ENCODE results near the gene DHX16. TPM values are rescaled to one million over a fixed set of nuclear protein-coding genes. Genes with fewer than 3 reads are reported as not detected.
A peak's percentile ranks its signal among the peaks of the same experiment; 100 is the strongest.

DHX16 gene
- total RNA-seq, 1 experiment from 2014 or later = 32.2 TPM

DNA sequence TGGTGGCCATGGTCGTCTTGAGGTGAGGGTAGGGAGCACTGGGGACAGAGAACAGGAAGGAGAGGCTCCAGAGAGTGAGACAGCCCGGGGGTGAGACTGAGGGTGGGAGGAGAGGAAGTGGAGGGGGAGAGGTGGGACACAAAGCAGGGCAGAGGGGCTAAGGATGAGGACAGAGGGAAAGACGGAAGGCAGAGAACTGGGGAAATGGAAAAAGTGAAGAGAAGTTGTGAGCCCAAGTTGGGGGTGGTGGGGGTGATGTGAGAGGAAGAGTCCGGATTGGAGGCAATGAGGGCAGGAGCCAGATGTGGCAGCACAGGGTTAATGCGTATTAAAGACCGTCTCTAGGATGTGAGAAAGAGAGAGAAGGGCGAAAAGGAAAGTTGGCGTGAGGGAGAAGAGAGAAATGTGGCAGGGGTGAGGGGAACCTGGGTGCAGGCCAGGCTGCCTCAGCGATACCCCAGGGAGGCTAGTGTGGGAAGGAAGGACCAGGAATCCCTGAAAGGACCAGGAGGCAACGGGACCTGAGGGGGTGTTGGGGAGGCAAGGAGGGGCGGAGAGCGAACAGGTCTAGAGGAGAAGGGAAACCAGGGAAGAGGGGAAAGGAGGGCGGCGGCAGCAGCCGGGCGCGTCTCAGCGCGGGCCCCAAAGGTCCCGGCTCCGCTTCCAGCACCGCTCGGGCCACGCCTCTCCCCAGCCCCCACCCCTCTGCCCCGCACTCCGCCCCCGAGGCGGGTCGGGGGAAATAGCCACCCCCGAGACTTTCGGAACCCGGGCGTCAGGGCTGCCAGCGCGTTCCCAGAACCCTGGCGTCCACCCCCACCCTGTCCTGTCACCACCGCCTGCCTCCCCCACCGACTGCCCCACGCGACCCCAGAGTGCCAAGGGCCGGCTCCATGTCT lies 13.5 kb upstream of the DHX16 start, which contains the start of gene PPP1R18:
Gene PPP1R18, minus strand, starts transcription at position 637 of the 899 bp plus-strand sequence. Its CDS starts 627 bp downstream, at position 10.
- Mint-ChIP-seq H3K9me3 (no peaks in the 10 kb centered on the region), H3K4me1 (peaks cover 73% of the 10 kb centered on the region), H3K27ac (peak within 1 kb of the TSS; percentile 39; the same call in 1 of the 2 replicates), H3K36me3 (peaks cover 3% of the 10 kb centered on the region; the same call in 1 of the 2 replicates), H3K27me3 (ENCODE audit: low read depth) (no peaks in the 10 kb centered on the region), H3K4me3 (peak within 1 kb of the TSS; percentile 80)
- DNase-seq (ENCODE audit: low spot score) = peak; percentile 59
- POLR2A ChIA-PET = interaction anchor here (1.6 kb wide), 1 partner anchor 36 kb away, joined by 7 read pairs; no protein-coding TSS in a partner anchor
- ATAC-seq = peak; percentile 11
- TF ChIP-seq PRRX2 (CRISPR knock-in tag; IDR thresholded peaks at IDR 0.05) = no peak
- TF ChIP-seq, protein P1, sequence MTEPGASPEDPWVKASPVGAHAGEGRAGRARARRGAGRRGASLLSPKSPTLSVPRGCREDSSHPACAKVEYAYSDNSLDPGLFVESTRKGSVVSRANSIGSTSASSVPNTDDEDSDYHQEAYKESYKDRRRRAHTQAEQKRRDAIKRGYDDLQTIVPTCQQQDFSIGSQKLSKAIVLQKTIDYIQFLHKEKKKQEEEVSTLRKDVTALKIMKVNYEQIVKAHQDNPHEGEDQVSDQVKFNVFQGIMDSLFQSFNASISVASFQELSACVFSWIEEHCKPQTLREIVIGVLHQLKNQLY (CRISPR knock-in tag; IDR thresholded peaks at IDR 0.05) = no peak
- TF ChIP-seq, protein P2, sequence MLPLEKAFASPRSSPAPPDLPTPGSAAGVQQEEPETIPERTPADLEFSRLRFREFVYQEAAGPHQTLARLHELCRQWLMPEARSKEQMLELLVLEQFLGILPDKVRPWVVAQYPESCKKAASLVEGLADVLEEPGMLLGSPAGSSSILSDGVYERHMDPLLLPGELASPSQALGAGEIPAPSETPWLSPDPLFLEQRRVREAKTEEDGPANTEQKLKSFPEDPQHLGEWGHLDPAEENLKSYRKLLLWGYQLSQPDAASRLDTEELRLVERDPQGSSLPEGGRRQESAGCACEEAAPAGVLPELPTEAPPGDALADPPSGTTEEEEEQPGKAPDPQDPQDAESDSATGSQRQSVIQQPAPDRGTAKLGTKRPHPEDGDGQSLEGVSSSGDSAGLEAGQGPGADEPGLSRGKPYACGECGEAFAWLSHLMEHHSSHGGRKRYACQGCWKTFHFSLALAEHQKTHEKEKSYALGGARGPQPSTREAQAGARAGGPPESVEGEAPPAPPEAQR (CRISPR knock-in tag; IDR thresholded peaks at IDR 0.05) = no peak
- TF ChIP-seq GRHL2 (CRISPR knock-in tag; IDR thresholded peaks at IDR 0.05; ENCODE audit: insufficient replicate concordance, severe bottlenecking) = no peak
- TF ChIP-seq JUN (CRISPR knock-in tag; IDR thresholded peaks at IDR 0.05) = no peak
- TF ChIP-seq TCF7 (CRISPR knock-in tag; IDR thresholded peaks at IDR 0.05; ENCODE audit: low read depth) = no peak
- CTCF ChIA-PET = interaction anchor here (1.1 to 9.7 kb wide), 3 partner anchors 8 to 44 kb away, joined by 3 to 131 read pairs (median 3); partner anchors contain the start of gene MDC1

DNA sequence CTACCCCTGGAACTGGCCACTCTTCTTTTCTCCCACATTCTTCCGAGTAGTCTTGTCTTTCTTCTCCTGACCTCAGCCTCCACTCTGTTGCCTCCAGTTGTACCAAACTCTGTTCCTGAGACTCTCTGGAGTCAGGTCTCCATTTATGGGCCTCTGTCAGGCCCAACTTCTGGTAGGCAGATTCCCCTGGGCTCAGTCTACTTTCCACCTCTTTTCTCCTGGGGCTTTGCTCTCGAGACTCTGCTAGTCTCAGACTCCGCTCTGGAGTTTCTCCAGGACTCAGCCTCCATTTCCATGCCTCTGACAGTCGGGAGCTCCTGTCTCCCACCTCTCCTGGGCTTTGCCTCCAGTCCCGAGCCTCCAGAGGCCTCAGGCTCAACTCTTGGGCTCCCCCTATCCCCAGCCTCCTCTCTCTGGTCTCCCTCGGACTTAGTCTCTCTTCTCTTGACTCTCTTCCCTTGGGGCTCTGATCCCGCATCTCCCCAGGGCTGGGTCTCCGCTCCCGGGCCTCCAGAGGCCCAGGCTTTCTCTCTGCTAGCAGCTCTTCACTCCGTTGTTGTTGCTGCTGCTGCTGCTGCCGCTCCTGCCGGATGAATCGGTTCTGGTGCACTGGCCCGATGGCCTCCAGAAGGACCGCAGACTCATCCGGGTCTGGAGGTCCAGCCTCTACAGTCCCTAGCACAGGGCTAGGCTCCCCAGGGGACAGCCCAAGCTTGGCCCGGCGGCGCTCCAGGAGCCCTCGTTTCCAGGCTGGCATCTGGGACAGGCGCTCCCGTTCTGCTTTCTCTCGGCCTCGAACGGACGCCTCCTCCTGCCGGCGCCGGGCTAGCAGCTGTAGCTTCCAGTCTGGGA lies 12.6 kb upstream of the DHX16 start:
- ChIA-PET POLR2A (interaction anchor here (0.5 kb wide), 1 partner anchor 17 kb away, joined by 4 read pairs; no protein-coding TSS in a partner anchor), CTCF (interaction anchor here (0.6 to 9.7 kb wide), 5 partner anchors 9 to 45 kb away, joined by 3 to 131 read pairs (median 5); partner anchors contain the start of gene MDC1)
- H3K4me3 Mint-ChIP-seq = peak overlapping the region; percentile 80
- H3K9me3 Mint-ChIP-seq = no peaks in the 10 kb centered on the region
- no peaks in the 10 kb centered on the region for H3K27me3 Mint-ChIP-seq (ENCODE audit: low read depth)
- peak overlapping the region; percentile 7; the same call in 1 of the 2 replicates for H3K27ac Mint-ChIP-seq
- ATAC-seq = no peak
- TF ChIP-seq PRRX2 (CRISPR knock-in tag; IDR thresholded peaks at IDR 0.05) (no peak), ZNF121 (CRISPR knock-in tag; IDR thresholded peaks at IDR 0.05) (peak; percentile 20; the same call in 1 of the 2 replicates)
- TF ChIP-seq, protein P3, sequence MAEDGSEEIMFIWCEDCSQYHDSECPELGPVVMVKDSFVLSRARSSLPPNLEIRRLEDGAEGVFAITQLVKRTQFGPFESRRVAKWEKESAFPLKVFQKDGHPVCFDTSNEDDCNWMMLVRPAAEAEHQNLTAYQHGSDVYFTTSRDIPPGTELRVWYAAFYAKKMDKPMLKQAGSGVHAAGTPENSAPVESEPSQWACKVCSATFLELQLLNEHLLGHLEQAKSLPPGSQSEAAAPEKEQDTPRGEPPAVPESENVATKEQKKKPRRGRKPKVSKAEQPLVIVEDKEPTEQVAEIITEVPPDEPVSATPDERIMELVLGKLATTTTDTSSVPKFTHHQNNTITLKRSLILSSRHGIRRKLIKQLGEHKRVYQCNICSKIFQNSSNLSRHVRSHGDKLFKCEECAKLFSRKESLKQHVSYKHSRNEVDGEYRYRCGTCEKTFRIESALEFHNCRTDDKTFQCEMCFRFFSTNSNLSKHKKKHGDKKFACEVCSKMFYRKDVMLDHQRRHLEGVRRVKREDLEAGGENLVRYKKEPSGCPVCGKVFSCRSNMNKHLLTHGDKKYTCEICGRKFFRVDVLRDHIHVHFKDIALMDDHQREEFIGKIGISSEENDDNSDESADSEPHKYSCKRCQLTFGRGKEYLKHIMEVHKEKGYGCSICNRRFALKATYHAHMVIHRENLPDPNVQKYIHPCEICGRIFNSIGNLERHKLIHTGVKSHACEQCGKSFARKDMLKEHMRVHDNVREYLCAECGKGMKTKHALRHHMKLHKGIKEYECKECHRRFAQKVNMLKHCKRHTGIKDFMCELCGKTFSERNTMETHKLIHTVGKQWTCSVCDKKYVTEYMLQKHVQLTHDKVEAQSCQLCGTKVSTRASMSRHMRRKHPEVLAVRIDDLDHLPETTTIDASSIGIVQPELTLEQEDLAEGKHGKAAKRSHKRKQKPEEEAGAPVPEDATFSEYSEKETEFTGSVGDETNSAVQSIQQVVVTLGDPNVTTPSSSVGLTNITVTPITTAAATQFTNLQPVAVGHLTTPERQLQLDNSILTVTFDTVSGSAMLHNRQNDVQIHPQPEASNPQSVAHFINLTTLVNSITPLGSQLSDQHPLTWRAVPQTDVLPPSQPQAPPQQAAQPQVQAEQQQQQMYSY (CRISPR knock-in tag; IDR thresholded peaks at IDR 0.05) = no peak
- TF ChIP-seq, protein P4, sequence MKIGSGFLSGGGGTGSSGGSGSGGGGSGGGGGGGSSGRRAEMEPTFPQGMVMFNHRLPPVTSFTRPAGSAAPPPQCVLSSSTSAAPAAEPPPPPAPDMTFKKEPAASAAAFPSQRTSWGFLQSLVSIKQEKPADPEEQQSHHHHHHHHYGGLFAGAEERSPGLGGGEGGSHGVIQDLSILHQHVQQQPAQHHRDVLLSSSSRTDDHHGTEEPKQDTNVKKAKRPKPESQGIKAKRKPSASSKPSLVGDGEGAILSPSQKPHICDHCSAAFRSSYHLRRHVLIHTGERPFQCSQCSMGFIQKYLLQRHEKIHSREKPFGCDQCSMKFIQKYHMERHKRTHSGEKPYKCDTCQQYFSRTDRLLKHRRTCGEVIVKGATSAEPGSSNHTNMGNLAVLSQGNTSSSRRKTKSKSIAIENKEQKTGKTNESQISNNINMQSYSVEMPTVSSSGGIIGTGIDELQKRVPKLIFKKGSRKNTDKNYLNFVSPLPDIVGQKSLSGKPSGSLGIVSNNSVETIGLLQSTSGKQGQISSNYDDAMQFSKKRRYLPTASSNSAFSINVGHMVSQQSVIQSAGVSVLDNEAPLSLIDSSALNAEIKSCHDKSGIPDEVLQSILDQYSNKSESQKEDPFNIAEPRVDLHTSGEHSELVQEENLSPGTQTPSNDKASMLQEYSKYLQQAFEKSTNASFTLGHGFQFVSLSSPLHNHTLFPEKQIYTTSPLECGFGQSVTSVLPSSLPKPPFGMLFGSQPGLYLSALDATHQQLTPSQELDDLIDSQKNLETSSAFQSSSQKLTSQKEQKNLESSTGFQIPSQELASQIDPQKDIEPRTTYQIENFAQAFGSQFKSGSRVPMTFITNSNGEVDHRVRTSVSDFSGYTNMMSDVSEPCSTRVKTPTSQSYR (CRISPR knock-in tag; IDR thresholded peaks at IDR 0.05) = no peak
- DNase-seq (ENCODE audit: low spot score) = no peak
- H3K36me3 Mint-ChIP-seq = peaks cover 3% of the 10 kb centered on the region
- H3K4me1 Mint-ChIP-seq = peaks cover 68% of the 10 kb centered on the region
